ENCODE results near the gene CEP135. TPM values are rescaled to one million over a fixed set of nuclear protein-coding genes. Genes with fewer than 3 reads are reported as not detected.
A peak's percentile ranks its signal among the peaks of the same experiment; 100 is the strongest.
"Not testable (repeated sequence)": the region's sequence is repeated elsewhere in the genome, so short reads cannot be mapped to it uniquely, and the experiment has no call there.

The CEP135 gene
- total RNA-seq, 1 donor from 2014 or later: 16.8 TPM

- Mint-ChIP-seq H3K4me3 (no peak overlapping the region), H3K27ac (no peak overlapping the region), H3K27me3 (no peaks in the 10 kb centered on the region), H3K9me3 (peaks cover 16% of the 10 kb centered on the region), H3K4me1 (ENCODE audit: unreplicated experiment) (peaks cover 2% of the 10 kb centered on the region), H3K36me3 (peaks cover 35% of the 10 kb centered on the region)
- DNase-seq (ENCODE audit: extremely low spot score, unreplicated experiment): no peak
- no peak for TF ChIP-seq CTCF (conservative IDR thresholded peaks at IDR 0.05)
These were observed 119.1 kb downstream of the CEP135 start for GRCh38 chr4:56067826-56068225.

- H3K27ac Mint-ChIP-seq; H3K4me3 Mint-ChIP-seq; DNase-seq (ENCODE audit: extremely low spot score, unreplicated experiment); H3K27me3 Mint-ChIP-seq: not testable (repeated sequence)
- peaks cover 38% of the 10 kb centered on the region for H3K36me3 Mint-ChIP-seq
- H3K9me3 Mint-ChIP-seq: peaks cover 20% of the 10 kb centered on the region
- peaks cover 14% of the 10 kb centered on the region for H3K4me1 Mint-ChIP-seq (ENCODE audit: unreplicated experiment)
These were observed 124.0 kb downstream of the CEP135 start for GRCh38 chr4:56072730-56073129.

GRCh38 chr4:56077676-56078075 is 128.9 kb downstream of the CEP135 start:
- Mint-ChIP-seq H3K36me3 (peaks cover 19% of the 10 kb centered on the region), H3K27ac (no peak overlapping the region), H3K4me1 (ENCODE audit: unreplicated experiment) (peaks cover 25% of the 10 kb centered on the region), H3K9me3 (peaks cover 5% of the 10 kb centered on the region), H3K4me3 (no peak overlapping the region), H3K27me3 (no peaks in the 10 kb centered on the region)
- no peak for TF ChIP-seq CTCF (conservative IDR thresholded peaks at IDR 0.05)
- DNase-seq (ENCODE audit: extremely low spot score, unreplicated experiment): no peak

GRCh38 chr4:56078866-56079265 is 130.1 kb downstream of the CEP135 start:
- no peaks in the 10 kb centered on the region for H3K27me3 Mint-ChIP-seq
- H3K27ac Mint-ChIP-seq: no peak overlapping the region

GRCh38 chr4:56080384-56080783 is 131.6 kb downstream of the CEP135 start:
- peaks cover 28% of the 10 kb centered on the region for H3K4me1 Mint-ChIP-seq (ENCODE audit: unreplicated experiment)

More at GRCh38 chr4:56078866-56079265, 130.1 kb downstream of the CEP135 start:
- no peaks in the 10 kb centered on the region for H3K9me3 Mint-ChIP-seq
- H3K4me3 Mint-ChIP-seq: peak overlapping the region; percentile 3
- TF ChIP-seq CTCF (conservative IDR thresholded peaks at IDR 0.05): no peak
- DNase-seq (ENCODE audit: extremely low spot score, unreplicated experiment): no peak
- peaks cover 29% of the 10 kb centered on the region for H3K4me1 Mint-ChIP-seq (ENCODE audit: unreplicated experiment)
- H3K36me3 Mint-ChIP-seq: peaks cover 12% of the 10 kb centered on the region

DNA sequence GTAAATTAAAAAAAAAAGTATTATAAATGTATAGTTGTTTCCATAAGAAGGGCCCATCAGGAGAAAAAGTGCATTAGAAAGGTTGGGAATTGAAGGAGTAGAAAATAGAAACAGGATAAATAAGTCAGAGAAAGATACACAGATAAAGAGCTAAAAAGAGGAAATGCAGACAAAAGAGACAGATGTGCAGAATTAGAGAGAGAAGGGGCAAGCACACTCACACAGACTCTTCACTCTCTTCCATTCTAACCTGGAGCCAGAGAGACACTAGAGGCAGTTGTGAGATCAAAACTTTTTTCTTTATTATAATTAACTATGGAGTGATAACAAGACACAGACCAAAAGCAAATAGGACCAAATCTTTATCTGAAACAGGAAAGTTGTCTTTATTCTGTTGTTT is 134.1 kb downstream of the CEP135 start:
- Mint-ChIP-seq H3K27ac (no peak overlapping the region), H3K36me3 (peaks cover 4% of the 10 kb centered on the region)

More at GRCh38 chr4:56080384-56080783, 131.6 kb downstream of the CEP135 start:
- no peak overlapping the region for H3K4me3 Mint-ChIP-seq
- H3K27ac Mint-ChIP-seq: peak overlapping the region; percentile 22
- TF ChIP-seq CTCF (conservative IDR thresholded peaks at IDR 0.05): no peak
- no peaks in the 10 kb centered on the region for H3K9me3 Mint-ChIP-seq
- no peak for DNase-seq (ENCODE audit: extremely low spot score, unreplicated experiment)
- H3K27me3 Mint-ChIP-seq: no peaks in the 10 kb centered on the region
- peaks cover 7% of the 10 kb centered on the region for H3K36me3 Mint-ChIP-seq

More for the DNA sequence above, 134.1 kb downstream of the CEP135 start:
- H3K9me3 Mint-ChIP-seq: no peaks in the 10 kb centered on the region
- no peak for DNase-seq (ENCODE audit: extremely low spot score, unreplicated experiment)
- H3K4me1 Mint-ChIP-seq (ENCODE audit: unreplicated experiment): peaks cover 14% of the 10 kb centered on the region
- H3K4me3 Mint-ChIP-seq: no peak overlapping the region
- TF ChIP-seq CTCF (conservative IDR thresholded peaks at IDR 0.05): no peak
- H3K27me3 Mint-ChIP-seq: no peaks in the 10 kb centered on the region

Other genes starting within 250 kb of the CEP135 start
- gene EXOC1L, start 129.2 kb upstream of the CEP135 start, total RNA-seq (ENCODE audit: low replicate concordance): not detected in 2 replicates
- 25.6 and 29.0 TPM in 2 replicates for gene EXOC1, start 95.3 kb upstream of the CEP135 start, total RNA-seq (ENCODE audit: low replicate concordance)

Measured in type B pancreatic cell (in vitro differentiated cells).